Measurements from ENCODE around the gene RAB3C.

Gene RAB3C

GRCh38 chr5:58737671-58738070 is 154.8 kb downstream of the RAB3C start:
- no peak for FAIRE-seq

- FAIRE-seq = no peak
These were observed 155.5 kb downstream of the RAB3C start for GRCh38 chr5:58738336-58738735.

GRCh38 chr5:58739051-58739450 is 156.2 kb downstream of the RAB3C start:
- FAIRE-seq = no peak

- FAIRE-seq = no peak
These were observed 158.1 kb downstream of the RAB3C start for GRCh38 chr5:58740956-58741355.

- no peak for FAIRE-seq
These were observed 162.5 kb downstream of the RAB3C start for GRCh38 chr5:58745350-58745749.

- no peak for FAIRE-seq
These were observed 163.4 kb downstream of the RAB3C start for GRCh38 chr5:58746321-58746720.

- no peak for FAIRE-seq
These were observed 167.2 kb downstream of the RAB3C start for GRCh38 chr5:58750036-58750435.

- no peak for FAIRE-seq
These were observed 168.5 kb downstream of the RAB3C start for GRCh38 chr5:58751222-58751837.

GRCh38 chr5:58752104-58752503 is 169.2 kb downstream of the RAB3C start:
- FAIRE-seq = no peak

- no peak for FAIRE-seq
These were observed 170.6 kb downstream of the RAB3C start for GRCh38 chr5:58753446-58753845.

- no peak for FAIRE-seq
These were observed 171.4 kb downstream of the RAB3C start for GRCh38 chr5:58754250-58754649.

GRCh38 chr5:58755397-58755796 is 172.5 kb downstream of the RAB3C start:
- FAIRE-seq = no peak

- no peak for FAIRE-seq
These were observed 176.9 kb downstream of the RAB3C start for GRCh38 chr5:58759745-58760144.

GRCh38 chr5:58760222-58760621 is 177.3 kb downstream of the RAB3C start:
- no peak for FAIRE-seq

- FAIRE-seq = no peak
These were observed 178.5 kb downstream of the RAB3C start for GRCh38 chr5:58761407-58761806.

- no peak for FAIRE-seq
These were observed 180.5 kb downstream of the RAB3C start for GRCh38 chr5:58763390-58763789.

GRCh38 chr5:58764199-58764598 is 181.3 kb downstream of the RAB3C start:
- no peak for FAIRE-seq

GRCh38 chr5:58765058-58765457 is 182.2 kb downstream of the RAB3C start:
- FAIRE-seq = no peak

- FAIRE-seq = no peak
These were observed 184.2 kb downstream of the RAB3C start for GRCh38 chr5:58767104-58767503.

GRCh38 chr5:58770136-58770535 is 187.3 kb downstream of the RAB3C start:
- FAIRE-seq = no peak

- FAIRE-seq = no peak
These were observed 188.9 kb downstream of the RAB3C start for GRCh38 chr5:58771796-58772195.

GRCh38 chr5:58773744-58774441 is 191.0 kb downstream of the RAB3C start:
- FAIRE-seq = no peak

GRCh38 chr5:58774937-58775336 is 192.1 kb downstream of the RAB3C start:
- no peak for FAIRE-seq

GRCh38 chr5:58775701-58776262 is 192.9 kb downstream of the RAB3C start:
- FAIRE-seq = no peak

- no peak for FAIRE-seq
These were observed 193.7 kb downstream of the RAB3C start for GRCh38 chr5:58776559-58776958.
